Hepatocyte (in vitro differentiated cells): Measurements from ENCODE around the gene CATSPER3. TPM values are rescaled to one million over a fixed set of nuclear protein-coding genes. Genes with fewer than 3 reads are reported as not detected.

ENCODE experiments used
- DNase-seq: peaks from one replicate; pipeline ENCODE4 v3.0.0-alpha.2; 2016; ENCODE audit warnings: low spot score
- H2AFZ ChIP-seq: fragments of 200-600 bp; sonication (generic); 2 replicates; pipeline ENCODE4 v1.6.0; 2016; ENCODE audit warnings: antibody characterized with exemption, mild to moderate bottlenecking
- H3K27ac ChIP-seq: fragments of 200-600 bp; sonication (generic); 2 replicates; pipeline ENCODE4 v1.5.1; 2016; ENCODE audit warnings: mild to moderate bottlenecking
- H3K27me3 ChIP-seq: fragments of 200-600 bp; sonication (generic); 2 replicates; pipeline ENCODE4 v1.6.1; 2016
- H3K36me3 ChIP-seq: fragments of 200-600 bp; sonication (generic); replicated peaks from 2 replicates; pipeline ENCODE4 v1.5.1; 2016; ENCODE audit warnings: low read depth; ENCODE audit not compliant: insufficient read depth
- H3K4me1 ChIP-seq: fragments of 200-600 bp; sonication (generic); 2 replicates; pipeline ENCODE4 v1.5.1; 2016; ENCODE audit warnings: mild to moderate bottlenecking, moderate library complexity; ENCODE audit not compliant: insufficient read depth
- H3K4me2 ChIP-seq: fragments of 200-600 bp; sonication (generic); 2 replicates; pipeline ENCODE4 v1.6.0; 2016
- H3K4me3 ChIP-seq: fragments of 200-600 bp; sonication (generic); 2 replicates; pipeline ENCODE4 v1.5.1; 2016; ENCODE audit warnings: mild to moderate bottlenecking
- H3K79me2 ChIP-seq: fragments of 200-600 bp; sonication (generic); 2 replicates; pipeline ENCODE4 v1.6.0; 2017; ENCODE audit warnings: mild to moderate bottlenecking
- H3K9me2 ChIP-seq: fragments of 200-600 bp; sonication (generic); replicated peaks from 2 replicates; pipeline ENCODE4 v1.6.0; 2017; ENCODE audit warnings: mild to moderate bottlenecking; ENCODE audit not compliant: insufficient read depth
- H3K9me3 ChIP-seq: fragments of 200-600 bp; sonication (generic); 2 replicates; pipeline ENCODE4 v1.5.1; 2016; ENCODE audit warnings: low read depth, mild to moderate bottlenecking
- H4K20me1 ChIP-seq: fragments of 200-600 bp; sonication (generic); 2 replicates; pipeline ENCODE4 v1.6.0; 2016; ENCODE audit warnings: mild to moderate bottlenecking; ENCODE audit not compliant: insufficient read depth, poor library complexity, severe bottlenecking
- CTCF ChIP-seq: fragments of 200-600 bp; sonication (generic); IDR thresholded peaks from 2 replicates; pipeline ENCODE4 v1.5.1; 2016; ENCODE audit warnings: antibody characterized with exemption, mild to moderate bottlenecking; ENCODE audit not compliant: poor library complexity
- EZH2 ChIP-seq: fragments of 200-600 bp; sonication (generic); IDR thresholded peaks from 2 replicates; pipeline ENCODE4 v1.6.1; 2016; ENCODE audit warnings: antibody characterized with exemption, mild to moderate bottlenecking, borderline replicate concordance
- EZH2phosphoT487 ChIP-seq: fragments of 200-600 bp; sonication (generic); IDR thresholded peaks from one replicate; pipeline ENCODE4 v1.6.1; 2018; ENCODE audit warnings: antibody characterized with exemption, mild to moderate bottlenecking, low read depth, moderate library complexity; ENCODE audit not compliant: unreplicated experiment, severe bottlenecking
- WGBS: methylation state at CpG from one replicate; pipeline ENCODE4 v1.1.6; 2016; ENCODE audit warnings: low lambda C conversion rate; ENCODE audit errors: missing lambda C conversion rate; 5-methylcytosine and 5-hydroxymethylcytosine counted together
- polyA plus RNA-seq: library from polyadenylated mRNA; unstranded; fragments of >200 nt; fragmentation: Nextera tagmentation; extraction: Ambion mirVana; gene quantifications from 2 replicates; pipeline ENCODE4 v1.2.1, GENCODE V29; 2016
- total RNA-seq: library from RNA; depleted of rRNA; stranded (reverse); fragments of >200 nt; gene quantifications from 2 replicates; pipeline ENCODE4 v1.2.3, GENCODE V29; 2014

The CATSPER3 gene
- total and polyA plus RNA-seq, 2 experiments from 2014 or later, result 0.59 TPM; not detected in 1

GRCh38 chr5:135039271-135040033, 71.7 kb downstream of the CATSPER3 start:
- Histone ChIP-seq H3K27me3 (peaks cover 76% of the 10 kb centered on the region), H3K4me1 (peaks cover 32% of the 10 kb centered on the region), H4K20me1 (no peaks in the 10 kb centered on the region), H3K9me3 (no peaks in the 10 kb centered on the region), H3K4me2 (peak overlapping the region; percentile 97), H3K27ac (peak overlapping the region; percentile 40), H3K79me2 (peaks cover 46% of the 10 kb centered on the region), H3K9me2 (no peaks in the 10 kb centered on the region), H3K36me3 (no peaks in the 10 kb centered on the region), H3K4me3 (peak overlapping the region; percentile 32), H2AFZ (peak overlapping the region; percentile 69)
- 4% methylated on average over 62 of the region's 87 CpGs for WGBS
- TF ChIP-seq EZH2 (peak; percentile 66), CTCF (no peak), EZH2phosphoT487 (no peak)
- peak; percentile 50 for DNase-seq

GRCh38 chr5:135040034-135040332, 72.3 kb downstream of the CATSPER3 start:
- peak overlapping the region; percentile 97 for H3K4me2 ChIP-seq
- no peaks in the 10 kb centered on the region for H3K36me3 ChIP-seq
- TF ChIP-seq CTCF (no peak), EZH2phosphoT487 (no peak), EZH2 (no peak)
- WGBS, result 44% methylated on average over 11 of the region's 11 CpGs
- no peaks in the 10 kb centered on the region for H4K20me1 ChIP-seq
- no peaks in the 10 kb centered on the region for H3K9me2 ChIP-seq
- no peaks in the 10 kb centered on the region for H3K9me3 ChIP-seq
- no peak for DNase-seq
- peaks cover 43% of the 10 kb centered on the region for H3K79me2 ChIP-seq
- H3K27ac ChIP-seq, result no peak overlapping the region
- H3K4me3 ChIP-seq, result no peak overlapping the region
- peaks cover 76% of the 10 kb centered on the region for H3K27me3 ChIP-seq
- peaks cover 27% of the 10 kb centered on the region for H3K4me1 ChIP-seq
- peak overlapping the region; percentile 69 for H2AFZ ChIP-seq

GRCh38 chr5:135040333-135041144, 72.8 kb downstream of the CATSPER3 start:
- Histone ChIP-seq H2AFZ (no peak overlapping the region), H3K4me1 (peaks cover 21% of the 10 kb centered on the region), H3K9me2 (no peaks in the 10 kb centered on the region), H4K20me1 (no peaks in the 10 kb centered on the region), H3K4me2 (peak overlapping the region; percentile 97), H3K79me2 (peaks cover 39% of the 10 kb centered on the region), H3K4me3 (no peak overlapping the region), H3K27ac (no peak overlapping the region), H3K9me3 (no peaks in the 10 kb centered on the region), H3K27me3 (peaks cover 76% of the 10 kb centered on the region), H3K36me3 (no peaks in the 10 kb centered on the region)
- no peak for TF ChIP-seq EZH2phosphoT487
- peak; percentile 34 for TF ChIP-seq EZH2
- no peak for TF ChIP-seq CTCF
- DNase-seq, result no peak
- 29% methylated on average over 50 of the region's 51 CpGs for WGBS
